ENCODE results near the gene UBASH3A. TPM values are rescaled to one million over a fixed set of nuclear protein-coding genes. Genes with fewer than 3 reads are reported as not detected.

UBASH3A gene
- total RNA-seq, 1 donor from 2014 or later, result 6.4 TPM

DNA sequence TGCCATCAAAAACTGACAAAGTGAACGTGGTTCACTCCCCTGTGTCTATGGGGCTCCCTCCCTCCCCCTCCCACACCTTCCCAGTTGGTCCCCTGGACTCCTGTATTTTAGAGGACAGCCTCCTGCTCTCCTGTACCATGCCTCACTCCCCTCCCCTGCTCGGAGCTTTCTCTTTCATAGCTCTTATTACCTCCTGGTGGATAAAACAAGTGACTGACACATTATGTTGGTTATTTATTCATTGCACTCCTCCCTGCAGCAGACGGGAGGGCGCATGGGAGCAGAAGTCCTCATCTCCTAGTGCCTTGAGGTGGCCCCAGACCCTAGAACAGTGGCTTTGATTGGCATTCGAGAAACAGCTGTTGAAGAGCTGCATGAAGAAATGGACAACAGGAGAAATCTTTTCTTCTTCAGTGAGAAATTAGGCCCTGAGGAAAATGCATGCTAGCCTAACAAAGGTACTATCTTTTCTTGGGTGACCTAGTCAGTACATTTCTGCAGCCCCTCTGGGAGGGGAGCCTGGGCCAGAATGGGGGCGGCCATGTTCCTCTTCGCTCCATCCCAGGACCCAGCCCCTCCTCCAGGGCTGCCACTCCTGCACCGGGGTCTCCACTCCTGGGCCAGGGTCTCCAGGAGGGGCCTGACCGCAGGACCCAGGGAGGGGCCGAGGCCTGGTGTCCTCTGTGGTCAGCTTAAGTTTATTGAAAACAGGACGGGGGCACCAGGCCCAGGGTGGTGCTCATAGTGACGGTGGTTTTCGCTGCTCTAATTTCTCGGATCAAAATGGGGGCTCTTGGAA, 36.1 kb upstream of the UBASH3A start:
- H3K27me3 ChIP-seq, result no peaks in the 10 kb centered on the region
- no peaks in the 10 kb centered on the region for H3K9me3 ChIP-seq
- H3K4me1 ChIP-seq, result no peaks in the 10 kb centered on the region
- no peak for DNase-seq (ENCODE audit: extremely low spot score in 2 of 2)
- intact Hi-C loops (cut with DNase I), result no loop called here
- no peaks in the 10 kb centered on the region for H3K36me3 ChIP-seq
- H3K4me3 ChIP-seq, result no peak overlapping the region
- TF ChIP-seq, protein P1, sequence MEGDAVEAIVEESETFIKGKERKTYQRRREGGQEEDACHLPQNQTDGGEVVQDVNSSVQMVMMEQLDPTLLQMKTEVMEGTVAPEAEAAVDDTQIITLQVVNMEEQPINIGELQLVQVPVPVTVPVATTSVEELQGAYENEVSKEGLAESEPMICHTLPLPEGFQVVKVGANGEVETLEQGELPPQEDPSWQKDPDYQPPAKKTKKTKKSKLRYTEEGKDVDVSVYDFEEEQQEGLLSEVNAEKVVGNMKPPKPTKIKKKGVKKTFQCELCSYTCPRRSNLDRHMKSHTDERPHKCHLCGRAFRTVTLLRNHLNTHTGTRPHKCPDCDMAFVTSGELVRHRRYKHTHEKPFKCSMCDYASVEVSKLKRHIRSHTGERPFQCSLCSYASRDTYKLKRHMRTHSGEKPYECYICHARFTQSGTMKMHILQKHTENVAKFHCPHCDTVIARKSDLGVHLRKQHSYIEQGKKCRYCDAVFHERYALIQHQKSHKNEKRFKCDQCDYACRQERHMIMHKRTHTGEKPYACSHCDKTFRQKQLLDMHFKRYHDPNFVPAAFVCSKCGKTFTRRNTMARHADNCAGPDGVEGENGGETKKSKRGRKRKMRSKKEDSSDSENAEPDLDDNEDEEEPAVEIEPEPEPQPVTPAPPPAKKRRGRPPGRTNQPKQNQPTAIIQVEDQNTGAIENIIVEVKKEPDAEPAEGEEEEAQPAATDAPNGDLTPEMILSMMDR (IDR thresholded peaks at IDR 0.05), result no peak
- H3K27ac ChIP-seq, result no peak overlapping the region

DNA sequence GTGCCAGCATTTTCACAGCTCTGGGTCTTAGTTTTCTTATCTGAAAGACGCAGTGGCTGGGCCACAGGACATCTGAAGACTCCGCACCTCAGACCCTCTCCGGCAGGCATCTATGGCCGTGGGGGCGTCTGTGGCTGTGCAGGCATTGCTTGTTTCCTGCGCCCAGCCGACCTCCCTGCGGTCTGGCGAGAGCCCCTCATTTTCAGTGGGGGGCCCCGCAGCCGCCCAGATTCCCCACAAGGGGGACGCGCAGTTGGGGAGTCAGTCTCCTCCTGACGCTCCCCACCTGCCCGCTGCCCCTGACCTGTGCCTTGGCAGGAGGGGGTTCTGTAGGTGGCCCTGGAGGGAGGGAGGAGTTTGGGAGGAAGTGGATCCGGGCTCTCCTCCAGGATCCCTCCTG, 33.9 kb upstream of the UBASH3A start:
- H3K9me3 ChIP-seq, result no peaks in the 10 kb centered on the region
- TF ChIP-seq POLR2A (IDR thresholded peaks at IDR 0.05) (no peak), POLR2AphosphoS5 (IDR thresholded peaks at IDR 0.05; ENCODE audit: insufficient read depth in 1 of 2, low read depth in 1 of 2) (no peak)
- TF ChIP-seq, protein P1 (IDR thresholded peaks at IDR 0.05), result no peak
- no peak overlapping the region for H3K4me3 ChIP-seq
- no peak overlapping the region for H3K27ac ChIP-seq
- no peak for DNase-seq (ENCODE audit: extremely low spot score in 2 of 2)
- H3K4me1 ChIP-seq, result no peaks in the 10 kb centered on the region
- intact Hi-C loops (cut with DNase I), result no loop called here
- H3K27me3 ChIP-seq, result no peaks in the 10 kb centered on the region
- no peaks in the 10 kb centered on the region for H3K36me3 ChIP-seq

DNA sequence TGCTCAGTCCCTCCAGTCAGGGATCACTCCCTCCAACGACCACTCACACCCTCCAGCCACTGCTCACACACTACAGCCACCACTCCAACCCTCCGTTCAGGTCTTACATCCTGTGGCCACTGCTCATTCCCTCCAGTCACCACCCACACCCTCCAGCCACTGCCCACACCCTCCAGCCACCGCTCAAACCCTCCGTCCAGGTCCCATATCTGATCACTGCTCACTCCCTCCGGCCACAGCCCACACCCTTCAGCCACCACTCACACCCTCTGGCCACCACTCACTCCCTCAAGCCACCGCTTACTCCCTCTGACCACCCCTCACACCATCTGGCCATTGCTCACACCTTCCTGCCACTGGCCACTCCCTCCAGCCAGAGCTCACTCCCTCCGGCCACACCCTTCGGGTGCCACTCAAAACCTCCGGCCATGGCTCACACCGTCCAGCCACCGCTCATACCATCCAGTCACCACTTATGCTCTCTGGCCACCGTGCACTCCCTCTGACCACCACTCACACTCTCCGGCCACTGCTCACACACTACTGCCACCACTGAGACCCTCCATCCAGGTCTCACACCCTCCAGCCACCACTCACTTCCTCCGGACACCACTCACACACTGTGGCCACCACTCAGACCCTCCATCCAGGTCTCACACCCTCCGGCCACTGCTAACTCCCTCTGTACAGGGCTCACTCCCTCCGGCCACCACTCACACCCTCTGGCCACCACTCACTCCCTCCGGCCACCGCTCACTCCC, 32.6 kb upstream of the UBASH3A start:
- Histone ChIP-seq H3K27ac (no peak overlapping the region), H3K9me3 (no peaks in the 10 kb centered on the region), H3K4me3 (no peak overlapping the region), H3K27me3 (no peaks in the 10 kb centered on the region), H3K4me1 (no peaks in the 10 kb centered on the region), H3K36me3 (no peaks in the 10 kb centered on the region)
- no peak for DNase-seq (ENCODE audit: extremely low spot score in 2 of 2)
- TF ChIP-seq POLR2AphosphoS5 (IDR thresholded peaks at IDR 0.05; ENCODE audit: insufficient read depth in 1 of 2, low read depth in 1 of 2) (no peak), POLR2A (IDR thresholded peaks at IDR 0.05) (no peak)
- TF ChIP-seq, protein P1 (IDR thresholded peaks at IDR 0.05), result no peak
- intact Hi-C loops (cut with DNase I), result no loop called here

DNA sequence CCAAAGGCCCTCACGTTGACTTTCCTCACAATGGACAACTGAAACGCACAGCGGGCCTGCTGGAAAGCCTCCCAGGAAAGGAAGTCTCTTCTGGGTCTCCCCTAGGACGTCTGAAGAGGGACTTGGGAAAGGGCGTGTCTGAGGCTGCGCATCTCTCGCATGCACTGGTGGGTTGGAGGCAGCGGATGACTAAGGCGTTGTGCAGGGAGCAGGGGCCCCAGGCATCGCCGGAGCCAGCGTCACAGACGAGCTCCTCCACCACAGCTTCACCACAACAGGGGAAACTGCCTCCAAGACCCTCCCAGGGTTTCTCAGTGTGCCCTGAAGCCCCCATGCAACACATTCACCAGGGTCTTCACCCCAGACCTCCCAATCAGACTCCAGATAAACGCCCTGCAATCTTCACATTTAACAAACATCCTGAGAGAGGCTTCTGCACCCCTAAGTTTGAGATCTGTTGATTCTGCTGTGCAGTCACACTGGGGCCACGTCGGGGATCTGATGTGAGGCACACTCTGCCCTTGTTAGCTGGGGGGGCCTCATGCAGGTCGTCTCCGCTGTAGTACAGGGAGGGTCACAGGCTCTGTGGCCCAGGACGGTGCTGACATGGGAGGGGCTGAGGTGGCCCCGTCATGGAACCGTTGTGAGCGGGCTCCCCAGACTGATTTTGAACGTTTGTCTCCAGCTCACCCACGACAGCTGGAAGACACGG, 30.4 kb upstream of the UBASH3A start:
- TF ChIP-seq POLR2A (IDR thresholded peaks at IDR 0.05), result no peak
- no peak for TF ChIP-seq POLR2AphosphoS5 (IDR thresholded peaks at IDR 0.05; ENCODE audit: insufficient read depth in 1 of 2, low read depth in 1 of 2)
- TF ChIP-seq, protein P1 (IDR thresholded peaks at IDR 0.05), result no peak
- no peaks in the 10 kb centered on the region for H3K27me3 ChIP-seq
- no peaks in the 10 kb centered on the region for H3K4me1 ChIP-seq
- H3K27ac ChIP-seq, result no peak overlapping the region
- intact Hi-C loops (cut with DNase I), result no loop called here
- no peak overlapping the region for H3K4me3 ChIP-seq
- no peaks in the 10 kb centered on the region for H3K9me3 ChIP-seq
- H3K36me3 ChIP-seq, result no peaks in the 10 kb centered on the region
- no peak for DNase-seq (ENCODE audit: extremely low spot score in 2 of 2)
